Right atrium auricular region (tissue), 2 donors: ENCODE results near the gene BNIP3. TPM values are rescaled to one million over a fixed set of nuclear protein-coding genes. Genes with fewer than 3 reads are reported as not detected.

Experiments
- DNase-seq: peaks from one replicate; pipeline ENCODE4 v3.0.0-alpha.2; 2019; ENCODE audit warnings: low spot score
- H3K27ac ChIP-seq, 2 donors: fragments of 200-600 bp; sonication (generic); 1 replicate in 1 of 2; 2 replicates in 1 of 2; pipeline ENCODE4 v1.5.1; 2016 to 2019
- H3K27me3 ChIP-seq, 2 donors: fragments of 200-600 bp; sonication (generic); one replicate each; pipeline versions ENCODE4 v1.5.1 to v1.6.0; 2017 to 2019
- H3K36me3 ChIP-seq: fragments of 200-600 bp; sonication (generic); one replicate; pipeline ENCODE4 v1.5.1; 2016
- H3K4me1 ChIP-seq, 2 donors: fragments of 200-600 bp; sonication (generic); one replicate each; pipeline versions ENCODE4 v1.5.1 to v1.6.0; 2017 to 2019
- H3K4me3 ChIP-seq, 2 donors: fragments of 200-600 bp; sonication (generic); 1 replicate in 1 of 2; 2 replicates in 1 of 2; pipeline ENCODE4 v1.5.1; 2017 to 2019; ENCODE audit warnings: mild to moderate bottlenecking in 1 of 2, moderate library complexity in 1 of 2
- H3K9me3 ChIP-seq, 2 donors: fragments of 200-600 bp; sonication (generic); one replicate each; pipeline ENCODE4 v1.5.1; 2019
- total RNA-seq, 2 donors: library from RNA; depleted of rRNA; stranded (reverse); fragments of >200 nt; gene quantifications; one replicate each; pipeline ENCODE4 v1.1.0, GENCODE V29; 2016
- TF ChIP-seq, protein P1 (sequence below), 2 donors: fragments of 200-600 bp; sonication (generic); IDR thresholded peaks; one replicate each; pipeline ENCODE4 v1.5.1; 2019; ENCODE audit warnings: antibody characterized with exemption in 2 of 2

Gene BNIP3, protein sequence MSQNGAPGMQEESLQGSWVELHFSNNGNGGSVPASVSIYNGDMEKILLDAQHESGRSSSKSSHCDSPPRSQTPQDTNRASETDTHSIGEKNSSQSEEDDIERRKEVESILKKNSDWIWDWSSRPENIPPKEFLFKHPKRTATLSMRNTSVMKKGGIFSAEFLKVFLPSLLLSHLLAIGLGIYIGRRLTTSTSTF
- 100 to 1,000 TPM; 187 to 189 TPM for total RNA-seq

- TF ChIP-seq, protein P1, sequence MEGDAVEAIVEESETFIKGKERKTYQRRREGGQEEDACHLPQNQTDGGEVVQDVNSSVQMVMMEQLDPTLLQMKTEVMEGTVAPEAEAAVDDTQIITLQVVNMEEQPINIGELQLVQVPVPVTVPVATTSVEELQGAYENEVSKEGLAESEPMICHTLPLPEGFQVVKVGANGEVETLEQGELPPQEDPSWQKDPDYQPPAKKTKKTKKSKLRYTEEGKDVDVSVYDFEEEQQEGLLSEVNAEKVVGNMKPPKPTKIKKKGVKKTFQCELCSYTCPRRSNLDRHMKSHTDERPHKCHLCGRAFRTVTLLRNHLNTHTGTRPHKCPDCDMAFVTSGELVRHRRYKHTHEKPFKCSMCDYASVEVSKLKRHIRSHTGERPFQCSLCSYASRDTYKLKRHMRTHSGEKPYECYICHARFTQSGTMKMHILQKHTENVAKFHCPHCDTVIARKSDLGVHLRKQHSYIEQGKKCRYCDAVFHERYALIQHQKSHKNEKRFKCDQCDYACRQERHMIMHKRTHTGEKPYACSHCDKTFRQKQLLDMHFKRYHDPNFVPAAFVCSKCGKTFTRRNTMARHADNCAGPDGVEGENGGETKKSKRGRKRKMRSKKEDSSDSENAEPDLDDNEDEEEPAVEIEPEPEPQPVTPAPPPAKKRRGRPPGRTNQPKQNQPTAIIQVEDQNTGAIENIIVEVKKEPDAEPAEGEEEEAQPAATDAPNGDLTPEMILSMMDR (IDR thresholded peaks at IDR 0.05), result no peak
- H3K27me3 ChIP-seq, result no peaks in the 10 kb centered on the region
- no peaks in the 10 kb centered on the region for H3K36me3 ChIP-seq
- H3K4me3 ChIP-seq, result peak within 1 kb of the TSS; percentile 99 to 100
- DNase-seq, result peak; percentile 94
- H3K4me1 ChIP-seq, result peaks cover 0 to 30% of the 10 kb centered on the region in 2 donors
- peak within 1 kb of the TSS; percentile 89 to 91 for H3K27ac ChIP-seq
- no peaks in the 10 kb centered on the region for H3K9me3 ChIP-seq
These were observed at the start of gene BNIP3 for GRCh38 chr10:131981429-131982184. TSS of gene BNIP3 (minus strand) at chr10:131981923. CDS start at chr10:131981806, 117 bp downstream.

DNA sequence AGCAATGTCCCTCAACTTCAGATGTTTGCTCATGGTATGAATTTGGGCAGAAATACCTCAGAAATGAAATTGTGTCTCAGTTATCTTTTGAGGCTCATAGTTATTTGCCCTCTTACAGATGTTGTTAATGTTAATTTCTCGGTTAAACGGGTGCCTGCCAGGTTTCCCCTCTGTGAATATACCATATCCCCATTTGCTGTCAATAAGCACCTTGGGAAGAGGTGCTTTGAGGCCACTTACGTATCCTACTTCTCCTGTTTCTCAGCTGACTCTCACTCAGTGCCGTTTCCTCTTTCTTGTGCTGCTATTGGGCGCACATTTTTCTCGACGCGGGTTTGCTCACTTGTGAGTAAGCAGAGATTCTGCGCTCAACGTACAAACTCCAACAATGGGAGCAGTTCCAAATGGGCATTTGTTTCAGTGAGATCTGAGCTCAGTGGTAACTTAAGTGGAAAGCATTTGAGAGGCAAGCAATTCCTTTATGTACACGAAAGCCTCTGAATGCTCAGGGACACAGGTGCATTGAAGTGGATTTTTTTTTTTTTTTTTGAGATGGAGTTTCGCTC, 49.3 kb upstream of the BNIP3 start:
- H3K27me3 ChIP-seq, result no peaks in the 10 kb centered on the region
- H3K9me3 ChIP-seq, result no peaks in the 10 kb centered on the region
- TF ChIP-seq, protein P1 (IDR thresholded peaks at IDR 0.05), result no peak
- H3K27ac ChIP-seq, result no peak overlapping the region
- H3K4me3 ChIP-seq, result no peak overlapping the region
- H3K4me1 ChIP-seq, result peaks cover 0 to 5% of the 10 kb centered on the region in 2 donors
- H3K36me3 ChIP-seq, result no peaks in the 10 kb centered on the region
- no peak for DNase-seq

- H3K9me3 ChIP-seq, result no peaks in the 10 kb centered on the region
- H3K4me3 ChIP-seq, result no peak overlapping the region
- no peak for DNase-seq
- H3K36me3 ChIP-seq, result no peaks in the 10 kb centered on the region
- no peak overlapping the region for H3K27ac ChIP-seq
- H3K4me1 ChIP-seq, result peaks cover 0 to 1% of the 10 kb centered on the region in 2 donors
- TF ChIP-seq, protein P1 (IDR thresholded peaks at IDR 0.05), result no peak
- H3K27me3 ChIP-seq, result no peaks in the 10 kb centered on the region
These were observed 47.0 kb upstream of the BNIP3 start for GRCh38 chr10:132028706-132029105.

DNA sequence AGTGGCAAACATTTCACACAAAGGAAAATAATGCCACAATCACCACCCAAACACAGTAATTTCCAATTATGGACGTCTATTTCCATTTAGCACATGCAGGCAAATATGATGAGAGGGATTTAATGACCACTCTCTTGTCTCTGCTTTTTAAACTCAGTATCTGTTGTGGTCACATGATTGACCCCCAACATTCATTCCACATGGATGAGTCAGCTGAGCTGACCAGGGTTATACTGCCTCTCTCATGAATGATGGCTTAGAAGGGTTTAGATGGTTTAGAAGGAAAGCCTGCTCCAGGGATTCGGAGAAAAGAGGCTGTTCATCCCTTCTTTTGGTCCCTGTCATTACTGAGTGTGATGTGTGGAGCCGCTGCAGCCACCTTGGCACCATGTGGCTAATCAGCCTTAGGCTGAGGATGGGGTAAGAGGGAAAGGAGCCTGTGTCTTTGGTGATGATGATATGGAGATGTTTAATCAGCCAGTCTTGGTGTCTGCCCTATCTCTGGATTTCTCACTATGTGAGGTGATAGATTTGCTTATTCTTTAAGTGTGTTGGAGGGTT, 45.8 kb upstream of the BNIP3 start:
- DNase-seq, result no peak
- peaks cover 0 to 10% of the 10 kb centered on the region in 2 donors for H3K4me1 ChIP-seq
- no peaks in the 10 kb centered on the region for H3K27me3 ChIP-seq
- H3K36me3 ChIP-seq, result no peaks in the 10 kb centered on the region
- no peaks in the 10 kb centered on the region for H3K9me3 ChIP-seq
- no peak overlapping the region for H3K27ac ChIP-seq
- TF ChIP-seq, protein P1 (IDR thresholded peaks at IDR 0.05), result no peak
- no peak overlapping the region for H3K4me3 ChIP-seq

GRCh38 chr10:132023092-132023811, 41.5 kb upstream of the BNIP3 start:
- TF ChIP-seq, protein P1 (IDR thresholded peaks at IDR 0.05), result peak; percentile 90 to 94
- Histone ChIP-seq H3K27me3 (no peaks in the 10 kb centered on the region), H3K9me3 (no peaks in the 10 kb centered on the region), H3K36me3 (no peaks in the 10 kb centered on the region), H3K4me1 (peaks cover 0 to 10% of the 10 kb centered on the region in 2 donors), H3K27ac (no peak overlapping the region), H3K4me3 (peak overlapping the region in 1 of 2 donors; percentile 37)
- DNase-seq, result peak; percentile 84
